Head of caudate nucleus (tissue), 42 donors: ENCODE measurements around the gene TCTN2.

Experiments
- DNase-seq, 42 donors: peaks; one replicate each; pipeline versions ENCODE4 v3.0.0 to v3.0.0-alpha.2; 2020 to 2021; ENCODE audit warnings: mixed read lengths in 7 of 42
- intact Hi-C: fragments of 100-400 bp; cut with DNase I; formaldehyde crosslinking; loops from one replicate; pipeline ENCODE4 v1.15.0; 2022

The TCTN2 gene

DNA sequence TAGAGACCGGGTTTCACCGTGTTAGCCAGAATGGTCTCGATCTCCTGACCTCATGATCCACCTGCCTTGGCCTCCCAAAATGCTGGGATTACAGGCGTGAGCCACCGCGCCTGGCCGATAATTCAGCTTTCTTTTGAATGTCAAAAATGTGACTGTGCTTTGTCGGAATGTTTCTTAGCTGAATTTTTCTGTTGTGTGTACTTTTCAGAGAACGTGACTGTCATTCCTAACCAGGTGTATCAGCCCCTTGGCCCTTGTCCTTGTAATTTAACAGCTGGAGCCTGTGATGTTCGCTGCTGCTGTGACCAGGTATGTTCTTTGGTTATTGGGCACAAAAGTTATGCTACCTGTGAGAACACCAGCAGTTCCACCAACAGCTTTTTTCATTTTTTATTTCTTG is 8.1 kb downstream of the TCTN2 start:
- intact Hi-C loops = no loop called here
- DNase-seq = no peak

- intact Hi-C loops = no loop called here
These were observed 10.7 kb downstream of the TCTN2 start for GRCh38 chr12:123681605-123682004.

GRCh38 chr12:123683964-123684363 is 13.1 kb downstream of the TCTN2 start:
- no peak for DNase-seq
- intact Hi-C loops = no loop called here

More at GRCh38 chr12:123681605-123682004, 10.7 kb downstream of the TCTN2 start:
- DNase-seq = no peak

DNA sequence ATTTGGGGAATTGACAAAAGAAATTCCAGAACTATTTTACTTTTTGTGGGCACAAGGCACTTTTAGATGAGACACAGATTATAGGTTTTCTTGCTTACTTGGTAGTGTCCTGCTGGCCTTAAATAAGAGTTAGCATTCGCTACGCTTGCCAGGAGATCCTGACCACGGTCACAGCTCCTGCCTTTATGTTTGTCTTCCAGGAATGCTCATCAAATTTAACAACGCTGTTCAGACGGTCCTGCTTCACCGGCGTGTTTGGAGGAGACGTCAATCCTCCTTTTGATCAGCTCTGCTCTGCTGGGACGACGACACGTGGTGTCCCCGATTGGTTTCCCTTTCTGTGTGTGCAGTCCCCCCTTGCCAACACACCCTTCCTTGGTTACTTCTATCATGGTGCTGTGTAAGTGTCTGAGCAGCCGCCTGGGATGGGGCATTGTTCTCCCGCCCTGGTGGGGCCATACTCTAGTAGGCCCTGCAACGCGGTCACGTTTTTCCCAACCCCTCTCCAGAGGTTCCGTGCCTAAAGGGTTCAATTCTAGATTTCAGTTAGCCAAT is 15.8 kb downstream of the TCTN2 start:
- no peak for DNase-seq
- intact Hi-C loops = no loop called here

GRCh38 chr12:123690191-123690840 is 19.4 kb downstream of the TCTN2 start:
- DNase-seq = no peak
- intact Hi-C loops = no loop called here

DNA sequence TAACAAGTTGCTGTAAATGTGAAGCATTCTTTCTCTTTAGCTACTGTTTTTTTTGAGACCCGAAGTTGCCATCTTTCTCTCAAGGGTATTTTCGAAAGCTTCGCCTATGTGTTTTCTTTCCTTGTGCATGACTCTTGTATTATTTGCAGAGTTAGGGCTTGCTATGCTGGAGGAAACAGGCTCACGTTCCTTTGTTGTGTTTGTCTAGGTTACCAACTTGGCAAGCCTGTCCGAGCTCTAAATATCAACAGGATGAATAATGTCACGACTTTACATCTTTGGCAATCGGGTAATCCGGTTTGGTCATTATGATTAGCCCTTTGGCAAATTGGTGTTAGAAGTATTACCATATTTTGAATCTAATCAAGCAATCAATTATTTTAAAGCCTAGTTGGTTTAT is 25.3 kb downstream of the TCTN2 start:
- DNase-seq = no peak
- intact Hi-C loops = no loop called here

- peak in 1 of 42 donors; percentile 13 for DNase-seq
- intact Hi-C loops = no loop called here
These were observed 25.7 kb downstream of the TCTN2 start for GRCh38 chr12:123696646-123697045.

GRCh38 chr12:123705935-123706334 is 35.0 kb downstream of the TCTN2 start:
- intact Hi-C loops = no loop called here
- no peak for DNase-seq

DNA sequence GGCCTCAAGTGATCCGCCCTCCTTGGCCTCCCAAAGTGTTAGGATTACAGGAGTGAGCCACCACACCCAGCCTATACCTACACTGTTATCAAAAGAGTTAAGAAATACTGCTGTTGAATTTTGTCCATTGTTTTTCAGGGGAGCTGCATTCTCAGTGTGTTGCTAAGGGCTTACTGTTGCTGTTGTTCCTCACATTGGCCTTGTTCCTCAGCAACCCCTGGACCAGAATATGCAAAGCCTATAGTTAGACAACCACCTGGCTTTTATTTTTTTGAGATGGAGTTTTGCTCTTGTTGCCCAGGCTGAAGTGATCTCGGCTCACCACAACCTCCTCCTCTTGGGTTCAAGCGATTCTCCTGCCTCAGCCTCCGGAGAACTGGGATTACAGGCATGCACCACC is 36.6 kb downstream of the TCTN2 start:
- intact Hi-C loops = no loop called here
- DNase-seq = no peak

DNA sequence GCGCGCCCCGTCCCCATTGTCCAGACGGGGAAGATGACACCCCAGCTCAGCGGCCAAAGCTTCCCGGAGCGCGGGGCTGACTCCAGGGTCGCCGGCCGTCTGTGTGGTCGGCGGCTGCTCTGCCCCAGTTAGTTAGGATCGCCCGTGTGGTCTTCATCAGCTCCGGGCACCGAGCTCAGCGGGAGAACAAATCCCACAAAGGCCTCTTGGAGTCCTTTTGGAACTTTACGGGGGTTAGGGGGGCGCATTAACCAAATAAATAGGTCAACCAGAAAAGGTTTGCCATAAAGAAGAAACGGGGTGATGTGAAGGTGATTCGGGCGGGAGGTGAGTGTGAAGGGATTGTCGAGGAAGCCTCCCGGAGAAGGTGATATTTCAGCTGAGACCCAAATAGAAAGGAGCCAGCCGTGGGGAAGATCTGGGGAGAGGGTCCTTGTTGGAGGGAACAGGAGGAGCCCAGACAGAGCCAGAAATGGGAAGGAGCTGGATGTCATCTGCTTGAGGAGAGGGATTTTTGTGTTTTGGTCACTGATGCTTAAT is 41.9 kb downstream of the TCTN2 start:
- DNase-seq = peak in 3 of 42 donors; percentile 4 to 30 (median 5)
- intact Hi-C loops = loop anchor here (2.0 kb wide), 1 partner anchor 80 kb away; the partner anchor contains the start of genes EIF2B1 and GTF2H3

DNA sequence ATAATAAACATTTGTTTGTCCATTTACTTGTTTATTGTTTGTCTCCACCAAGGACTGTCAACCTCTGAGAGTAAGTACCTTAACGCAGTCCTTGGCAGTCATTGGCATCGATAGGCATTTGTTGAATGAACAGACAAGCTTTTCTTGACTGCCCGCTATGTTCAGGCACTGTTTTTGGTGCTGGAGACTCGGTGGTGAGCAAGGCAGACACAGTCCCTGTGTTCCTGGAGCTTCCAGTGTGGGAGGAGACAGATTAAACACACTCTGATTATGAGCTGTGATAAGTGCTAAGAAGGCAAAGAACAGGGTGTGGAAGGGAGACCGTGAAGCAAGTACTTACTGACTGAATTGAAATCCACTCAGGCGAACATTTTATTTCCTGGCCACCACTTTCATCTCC is 42.5 kb downstream of the TCTN2 start:
- intact Hi-C loops = loop anchor here (2.0 kb wide), 1 partner anchor 81 kb away; the partner anchor contains the start of genes EIF2B1 and GTF2H3
- peak in 7 of 42 donors; percentile 2 to 50 (median 17) for DNase-seq

DNA sequence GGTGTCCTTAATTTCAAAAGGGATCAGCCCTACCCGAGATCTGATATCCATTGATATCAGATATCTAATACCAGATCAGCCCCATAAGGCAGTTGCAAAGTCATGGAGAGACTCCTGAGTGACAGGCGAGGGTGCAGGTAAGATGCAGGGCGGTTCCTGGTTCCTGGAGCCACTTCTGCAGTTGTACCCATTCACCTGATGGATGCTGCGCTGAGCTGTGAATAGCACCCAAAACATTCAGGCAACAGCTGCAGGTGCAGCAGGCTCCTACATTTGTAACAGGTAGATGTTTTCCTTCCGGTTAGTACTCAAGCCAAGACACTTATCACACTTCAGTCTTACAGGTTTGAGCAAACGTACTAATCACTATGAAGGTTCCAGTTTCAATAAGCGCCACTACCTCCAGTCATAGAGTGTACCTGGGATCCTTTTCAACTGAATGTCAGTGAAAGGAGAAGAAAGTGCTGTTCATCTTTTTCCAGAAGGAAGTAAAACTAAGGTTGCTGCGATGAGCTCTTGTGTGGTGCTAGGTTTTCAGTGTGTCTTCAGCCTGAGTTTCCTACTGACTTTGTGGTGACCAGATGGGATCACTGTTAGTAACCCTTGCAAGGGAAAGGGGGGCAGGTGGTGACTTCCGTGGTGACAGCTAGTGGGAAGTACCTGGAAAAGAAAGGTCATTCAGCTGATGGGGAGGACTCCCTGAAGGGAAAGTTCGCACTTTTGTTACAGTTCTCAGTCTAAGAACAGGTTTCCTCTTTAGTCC is 43.1 kb downstream of the TCTN2 start:
- intact Hi-C loops = loop anchor here (2.0 kb wide), 1 partner anchor 81 kb away; the partner anchor contains the start of genes EIF2B1 and GTF2H3
- DNase-seq = no peak

DNA sequence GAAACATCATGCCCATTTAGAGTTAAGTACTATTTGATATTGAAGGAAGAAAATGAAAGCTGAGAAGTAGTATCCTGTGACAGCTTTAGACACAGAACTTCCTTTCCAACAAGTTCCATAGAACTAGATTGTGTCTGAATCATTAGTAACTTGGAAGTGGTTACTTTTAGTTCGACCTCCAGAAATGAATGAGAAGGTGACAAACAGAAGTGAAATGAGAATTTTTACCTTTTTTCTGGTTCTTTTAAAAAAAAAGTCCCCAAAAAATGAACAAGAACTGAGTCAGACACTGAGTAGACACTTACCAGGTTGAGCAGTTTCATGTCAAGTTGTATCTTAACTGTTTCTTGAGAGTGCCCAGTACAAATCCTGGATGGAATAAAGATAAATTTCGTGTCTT is 44.3 kb downstream of the TCTN2 start:
- intact Hi-C loops = no loop called here
- no peak for DNase-seq

GRCh38 chr12:123717350-123717749 is 46.4 kb downstream of the TCTN2 start:
- intact Hi-C loops = no loop called here
- DNase-seq = no peak

GRCh38 chr12:123720141-123720814 is 49.4 kb downstream of the TCTN2 start:
- intact Hi-C loops = no loop called here
- no peak for DNase-seq

GRCh38 chr12:123721245-123721644 is 50.3 kb downstream of the TCTN2 start:
- intact Hi-C loops = no loop called here
- DNase-seq = no peak

DNA sequence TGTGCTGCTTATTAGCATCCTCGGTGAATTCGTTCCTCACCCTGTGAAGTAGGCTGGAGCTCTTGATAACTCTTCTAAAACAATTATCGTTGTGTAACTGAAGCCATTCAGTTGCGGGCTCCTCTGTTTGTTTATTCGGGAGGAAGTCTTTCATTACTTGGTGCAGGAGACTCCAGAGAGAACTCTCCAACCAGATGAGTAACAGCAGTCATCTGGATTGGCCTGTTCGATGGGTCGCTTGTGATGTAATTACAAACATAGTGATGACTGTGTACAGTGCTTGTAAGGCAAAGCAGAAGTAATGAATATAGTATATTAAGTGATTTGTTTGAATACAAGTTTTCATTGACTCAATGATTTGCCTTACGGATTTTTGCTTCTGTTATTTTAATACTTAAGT is 52.1 kb downstream of the TCTN2 start:
- no peak for DNase-seq
- intact Hi-C loops = no loop called here

- no peak for DNase-seq
- intact Hi-C loops = no loop called here
These were observed 52.9 kb downstream of the TCTN2 start for GRCh38 chr12:123723765-123724164.

DNA sequence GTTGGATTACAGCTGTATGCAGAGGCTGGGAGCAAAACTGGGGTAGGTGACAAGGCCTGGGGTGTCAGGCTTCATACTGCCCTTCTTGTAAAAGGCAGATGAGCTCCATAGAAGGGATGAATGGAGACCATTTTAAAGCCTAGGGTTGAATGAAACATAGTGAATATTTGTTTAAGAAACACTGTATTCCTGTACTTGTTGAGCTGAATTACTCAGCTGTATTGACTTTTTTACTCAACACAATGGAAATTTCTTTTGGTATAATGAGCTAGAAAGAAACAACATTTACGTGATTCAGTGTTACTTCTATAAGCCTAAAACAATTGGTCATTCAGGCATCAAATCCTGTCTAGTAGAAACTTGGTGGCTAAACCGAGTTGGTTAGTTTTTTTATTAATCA is 55.3 kb downstream of the TCTN2 start:
- intact Hi-C loops = no loop called here
- DNase-seq = no peak

GRCh38 chr12:123726962-123727361 is 56.0 kb downstream of the TCTN2 start:
- intact Hi-C loops = no loop called here
- no peak for DNase-seq
